Breast epithelium (tissue), 3 donors: Measurements from ENCODE around the gene KCNS3. TPM values are rescaled to one million over a fixed set of nuclear protein-coding genes. Genes with fewer than 3 reads are reported as not detected.

Experiments used
- total RNA-seq, 3 donors: library from RNA; depleted of rRNA; stranded (reverse); fragments of >200 nt; gene quantifications; one replicate each; pipeline ENCODE4 v1.1.0, GENCODE V29; 2016

KCNS3 gene
- total RNA-seq, 3 donors from 2014 or later = 16.0 to 76.4 (median 61.6) TPM

Other genes starting within 250 kb of the KCNS3 start
- 10 to 100 TPM; 17.0 to 23.4 (median 18.7) TPM for gene SMC6, start 124.9 kb upstream of the KCNS3 start, total RNA-seq
- gene GEN1, start 124.5 kb upstream of the KCNS3 start, total RNA-seq = 10 to 100 TPM in 1 of 3 donors, 1 to 10 TPM in 2; 3.6 to 12.7 (median 6.7) TPM
- not detected for gene MSGN1, start 62.2 kb upstream of the KCNS3 start, total RNA-seq